B cell (primary cell): ENCODE results near the gene KLHL13. TPM values are rescaled to one million over a fixed set of nuclear protein-coding genes. Genes with fewer than 3 reads are reported as not detected.

Experiments used
- ATAC-seq: fragments of 200-7000 bp; cut with Tn5 transposase; one replicate; pipeline ENCODE4 v1.10.0; 2021; ENCODE audit warnings: low read depth, mild to moderate bottlenecking, moderate number of reproducible peaks, moderate library complexity
- CTCF ChIA-PET: fragments of 350-600 bp; sonication (Branson Sonifier 250); formaldehyde crosslinking; loops from one replicate; lab custom pipeline; 2021; ENCODE audit warnings: antibody characterized with exemption, inconsistent platforms; lab: Charles Lee
- POLR2A ChIA-PET: fragments of 350-600 bp; sonication (Branson Sonifier 250); formaldehyde crosslinking; loops from one replicate; lab custom pipeline; 2021; ENCODE audit warnings: antibody characterized with exemption; lab: Charles Lee
- DNase-seq: peaks from one replicate; pipeline ENCODE4 v3.0.0; 2013
- H2AFZ ChIP-seq: 2 replicates; pipeline ENCODE4 v1.6.1; 2012; ENCODE audit warnings: mild to moderate bottlenecking, low read depth, low read length; ENCODE audit not compliant: insufficient read depth, poor library complexity, severe bottlenecking
- H3K27ac ChIP-seq, 2 donors: 1 replicate in 1 of 2; 2 replicates in 1 of 2; pipeline ENCODE4 v1.5.1; 2012 to 2013; ENCODE audit warnings: low read length in 2 of 2, mild to moderate bottlenecking in 2 of 2, moderate library complexity in 1 of 2
- H3K27me3 ChIP-seq, 4 experiments: fragments of 200-600 bp in 1 of 4; sonication (generic) in 1 of 4; replicated peaks in 1 of 4; 1 replicate in 2 of 4; 2 replicates in 2 of 4; pipeline versions ENCODE4 v1.6.1 to v1.7.0; 2013 to 2016; ENCODE audit warnings: low read length in 3 of 4, mild to moderate bottlenecking in 2 of 4, mixed read lengths in 1 of 4, moderate library complexity in 1 of 4; ENCODE audit not compliant: insufficient read depth in 4 of 4, control insufficient read depth in 3 of 4; ENCODE audit errors: control extremely low read depth in 1 of 4
- H3K36me3 ChIP-seq, 2 experiments: replicated peaks in 1 of 2; 1 replicate in 1 of 2; 2 replicates in 1 of 2; pipeline versions ENCODE4 v1.6.1 to v1.7.1; 2013; ENCODE audit warnings: low read length in 1 of 2; ENCODE audit not compliant: insufficient read depth in 2 of 2, control insufficient read depth in 1 of 2; ENCODE audit errors: control extremely low read depth in 1 of 2, extremely low read depth in 1 of 2
- H3K4me1 ChIP-seq, 2 donors: fragments of 200-600 bp in 1 of 2; sonication (generic) in 1 of 2; 1 replicate in 1 of 2; 2 replicates in 1 of 2; pipeline versions ENCODE4 v1.5.1 to v1.6.1; 2013 to 2017; ENCODE audit warnings: low read length in 2 of 2; ENCODE audit not compliant: control insufficient read depth in 2 of 2, insufficient read depth in 2 of 2
- H3K4me2 ChIP-seq: replicated peaks from 2 replicates; pipeline ENCODE3; 2012; ENCODE audit warnings: mild to moderate bottlenecking, low read depth, low read length; ENCODE audit not compliant: poor library complexity, severe bottlenecking
- H3K4me3 ChIP-seq, 5 experiments: fragments of 200-600 bp in 1 of 5; sonication (generic) in 1 of 5; 1 replicate in 3 of 5; 2 replicates in 2 of 5; pipeline versions ENCODE4 v1.5.1 to v1.7.0; 2011 to 2016; ENCODE audit warnings: low read length in 4 of 5, mild to moderate bottlenecking in 4 of 5, low read depth in 2 of 5, control low read depth in 1 of 5, moderate library complexity in 1 of 5; ENCODE audit not compliant: insufficient read depth in 1 of 5; ENCODE audit errors: control extremely low read depth in 1 of 5, extremely low read depth in 1 of 5
- H3K79me2 ChIP-seq: fragments of 200-600 bp; sonication (generic); one replicate; pipeline ENCODE4 v1.6.0; 2016; ENCODE audit warnings: low read length; ENCODE audit not compliant: control insufficient read depth, insufficient read depth
- H3K9ac ChIP-seq: fragments of 200-600 bp; sonication (generic); 2 replicates; pipeline ENCODE4 v1.6.1; 2017; ENCODE audit warnings: mild to moderate bottlenecking, low read length, moderate library complexity
- H3K9me3 ChIP-seq, 3 donors: one replicate each; pipeline versions ENCODE4 v1.6.1 to v1.7.1; 2013; ENCODE audit warnings: low read length in 2 of 3; ENCODE audit not compliant: control insufficient read depth in 2 of 3, insufficient read depth in 1 of 3; ENCODE audit errors: control extremely low read depth in 1 of 3
- H4K20me1 ChIP-seq: 2 replicates; pipeline ENCODE4 v1.6.0; 2012; ENCODE audit warnings: mild to moderate bottlenecking, low read length; ENCODE audit not compliant: insufficient read depth, control insufficient read depth, poor library complexity, severe bottlenecking
- H3K27ac Mint-ChIP-seq: one replicate; pipeline ENCODE4 v1.8.0; 2021; ENCODE audit warnings: mixed read lengths
- H3K27me3 Mint-ChIP-seq: one replicate; pipeline ENCODE4 v1.8.0; 2021; ENCODE audit warnings: mixed read lengths
- H3K4me1 Mint-ChIP-seq: one replicate; pipeline ENCODE4 v1.8.0; 2021; ENCODE audit warnings: mixed read lengths
- H3K4me3 Mint-ChIP-seq: one replicate; pipeline ENCODE4 v1.8.0; 2021; ENCODE audit warnings: mixed read lengths
- H3K9me3 Mint-ChIP-seq: one replicate; pipeline ENCODE4 v1.8.0; 2022; ENCODE audit warnings: mixed read lengths; ENCODE audit not compliant: insufficient read depth
- CTCF ChIP-seq: fragments of 200-600 bp; IDR thresholded peaks from one replicate; pipeline ENCODE4 v1.8.0; 2022; ENCODE audit warnings: antibody characterized with exemption, mild to moderate bottlenecking
- EZH2 ChIP-seq: IDR thresholded peaks from 2 replicates; pipeline ENCODE4 v1.6.1; 2012; ENCODE audit warnings: borderline replicate concordance, low read depth, mild to moderate bottlenecking, moderate library complexity, low read length; ENCODE audit not compliant: insufficient read depth, poor library complexity, severe bottlenecking
- WGBS: methylation state at CpG from one replicate; pipeline ENCODE4 v1.1.5; 2013; ENCODE audit warnings: missing lambda C conversion rate; ENCODE audit not compliant: insufficient coverage; 5-methylcytosine and 5-hydroxymethylcytosine counted together
- intact Hi-C: fragments of 100-400 bp; cut with micrococcal nuclease; formaldehyde crosslinking; loops from one replicate; pipeline ENCODE4 v1.10.0; 2022
- polyA plus RNA-seq: library from polyadenylated mRNA; depleted of rRNA; stranded (reverse); fragments of >200 nt; gene quantifications from 2 replicates; pipeline ENCODE4 v1.2.3, GENCODE V29; 2012
- small RNA-seq: library from RNA; depleted of rRNA; stranded (forward); fragments of <200 nt; gene quantifications from one replicate; pipeline ENCODE3, GENCODE V24; 2012; ENCODE audit warnings: low replicate concordance, low read depth; ENCODE audit not compliant: insufficient read length
- total RNA-seq, 2 donors: library from RNA; stranded (reverse); fragments of 120-200 nt in 1 of 2; gene quantifications; 1 replicate in 1 of 2; 2 replicates in 1 of 2; pipeline versions ENCODE4 v1.2.3 to v1.2.4, GENCODE V29; 2013 to 2022

Gene KLHL13
- total and polyA plus RNA-seq, 2 donors (not counting 1 experiment from before 2014, with no cell fraction given) = 0.04 TPM; not detected in 1

GRCh38 chrX:117851025-117851424 lies 265.6 kb downstream of the KLHL13 start:
- no peak overlapping the region for H3K4me3 Mint-ChIP-seq

More at GRCh38 chrX:117851025-117851424, 265.6 kb downstream of the KLHL13 start:
- Histone ChIP-seq H3K27ac (no peak overlapping the region), H3K79me2 (no peaks in the 10 kb centered on the region), H3K9me3 (no peaks in the 10 kb centered on the region), H4K20me1 (no peaks in the 10 kb centered on the region), H3K4me1 (no peaks in the 10 kb centered on the region), H3K27me3 (no peaks in the 10 kb centered on the region), H3K9ac (no peak overlapping the region), H2AFZ (no peak overlapping the region), H3K4me3 (no peak overlapping the region), H3K4me2 (no peak overlapping the region), H3K36me3 (no peaks in the 10 kb centered on the region)
- no peaks in the 10 kb centered on the region for H3K4me1 Mint-ChIP-seq
- intact Hi-C loops = no loop called here
- POLR2A ChIA-PET = no interaction called here
- TF ChIP-seq EZH2 = no peak
- no peak for TF ChIP-seq CTCF
- DNase-seq (no peak), ATAC-seq (no peak)
- no peaks in the 10 kb centered on the region for H3K27me3 Mint-ChIP-seq
- no peak overlapping the region for H3K27ac Mint-ChIP-seq
- CTCF ChIA-PET = no interaction called here
- no CpG with 5 or more reads among the region's 2 CpGs for WGBS
- H3K9me3 Mint-ChIP-seq = no peaks in the 10 kb centered on the region

Small RNAs within 50 kb of the gene (small RNA-seq; reads per million reads assigned to genes)
- gene RF00019 (not detected), gene TUBB4BP3 (not detected)

Other genes starting within 250 kb of the KLHL13 start
- gene WDR44, start 229.3 kb upstream of the KLHL13 start, total RNA-seq = 20.8 and 24.4 TPM in 2 replicates
- 4.1 and 8.7 TPM in 2 replicates for gene WDR44, start 229.3 kb upstream of the KLHL13 start, polyA plus RNA-seq